Kidney (tissue), 14 donors: ENCODE results near the gene ACSM2A. TPM values are rescaled to one million over a fixed set of nuclear protein-coding genes. Genes with fewer than 3 reads are reported as not detected.

Experiments
- DNase-seq, 5 donors: peaks; one replicate each; pipeline ENCODE4 v3.0.0-alpha.2; 2013 to 2020
- FAIRE-seq: peaks from 2 replicates; lab custom pipeline; 2012; peaks lifted over from hg19 to GRCh38; lab: Jason Lieb, UNC
- H3K27ac ChIP-seq, 2 donors: one replicate each; pipeline ENCODE4 v1.7.0; 2013; ENCODE audit warnings: low read depth in 2 of 2, low read length in 2 of 2, inconsistent platforms in 1 of 2
- H3K27me3 ChIP-seq: one replicate; pipeline ENCODE4 v1.7.1; 2013; ENCODE audit warnings: low read length, inconsistent platforms; ENCODE audit not compliant: control insufficient read depth, insufficient read depth
- H3K36me3 ChIP-seq, 3 donors: one replicate each; pipeline versions ENCODE4 v1.7.0 to v1.7.1; 2013; ENCODE audit warnings: low read length in 3 of 3, control low read depth in 1 of 3, inconsistent platforms in 1 of 3; ENCODE audit not compliant: insufficient read depth in 3 of 3, control insufficient read depth in 2 of 3
- H3K4me1 ChIP-seq, 3 donors: one replicate each; pipeline versions ENCODE4 v1.7.0 to v1.7.1; 2013; ENCODE audit warnings: low read length in 3 of 3, inconsistent platforms in 1 of 3, low read depth in 1 of 3; ENCODE audit not compliant: control insufficient read depth in 2 of 3, insufficient read depth in 2 of 3
- H3K4me3 ChIP-seq, 3 donors: one replicate each; pipeline versions ENCODE4 v1.7.0 to v1.8.1; 2013; ENCODE audit warnings: low read length in 3 of 3, control low read depth in 1 of 3, inconsistent platforms in 1 of 3
- H3K9ac ChIP-seq, 3 donors: one replicate each; pipeline versions ENCODE4 v1.7.0 to v1.7.1; 2013; ENCODE audit warnings: low read length in 3 of 3, control low read depth in 1 of 3, inconsistent platforms in 1 of 3
- H3K9me3 ChIP-seq, 3 donors: one replicate each; pipeline versions ENCODE4 v1.7.0 to v1.7.1; 2013; ENCODE audit warnings: low read length in 3 of 3, control low read depth in 1 of 3, inconsistent platforms in 1 of 3; ENCODE audit not compliant: control insufficient read depth in 2 of 3, insufficient read depth in 1 of 3
- CTCF ChIP-seq: IDR thresholded peaks from 3 replicates; pipeline ENCODE4 v1.5.1; 2012; ENCODE audit warnings: mild to moderate bottlenecking, moderate library complexity, borderline replicate concordance; ENCODE audit not compliant: insufficient read depth; ENCODE audit errors: extremely low read depth
- intact Hi-C: fragments of 100-400 bp; cut with DNase I; formaldehyde crosslinking; loops from one replicate; pipeline ENCODE4 v1.11.1; 2022
- polyA plus RNA-seq: library from polyadenylated mRNA; stranded (reverse); fragments of 350-450 nt; fragmentation: Illumina TruSeq; extraction: RNeasy Lipid Tissue Mini Kit (QIAGEN cat#74804); gene quantifications from one replicate; pipeline ENCODE4 v1.2.3, GENCODE V29; 2014; ENCODE audit warnings: low read depth, low replicate concordance; ENCODE audit not compliant: insufficient read depth
- total RNA-seq: library from RNA; stranded (reverse); fragmentation: NEBNext Ultra II Directional; extraction: Animal tissue kit (Norgen Biotek cat#: 25700); gene quantifications from one replicate; pipeline ENCODE4 v1.2.1, GENCODE V29; 2021
- donor health status: control.
- donor health status: control.
- donor health status: control.
- donor health status: control.
- donor health status: control.
- donor health status: DM: yes; HTN: yes; CAD: no.
- donor health status: Normal renal cell carcinoma (clear cell type).

Gene ACSM2A
- total and polyA plus RNA-seq, 2 donors from 2014 or later: 59.3 to 269 TPM

- H3K4me1 ChIP-seq: peaks cover 0 to 6% (median 0%) of the 10 kb centered on the region in 3 donors
- H3K9me3 ChIP-seq: no peaks in the 10 kb centered on the region
- no peaks in the 10 kb centered on the region for H3K36me3 ChIP-seq
- H3K4me3 ChIP-seq: peak within 1 kb of the TSS in 2 of 3 donors; percentile 25 to 49
- H3K27ac ChIP-seq: peak within 1 kb of the TSS; percentile 55 to 74
- peak within 1 kb of the TSS in 1 of 3 donors; percentile 34 for H3K9ac ChIP-seq
- no peaks in the 10 kb centered on the region for H3K27me3 ChIP-seq
- TF ChIP-seq CTCF: no peak
- FAIRE-seq: no peak
- DNase-seq: peak in 3 of 5 donors; percentile 18 to 82 (median 52)
- intact Hi-C loops: no loop called here
Measured at GRCh38 chr16:20409398-20410120, 41.8 kb upstream of the ACSM2A start, which contains the start of gene ACSM5. ACSM5 (plus strand) TSS chr16:20409534; CDS start chr16:20411485, 1,951 bp downstream.

- intact Hi-C loops: no loop called here
- Histone ChIP-seq H3K4me1 (peaks cover 0 to 6% (median 0%) of the 10 kb centered on the region in 3 donors), H3K36me3 (no peaks in the 10 kb centered on the region), H3K27ac (peak overlapping the region; percentile 55 to 63), H3K9ac (peak overlapping the region in 1 of 3 donors; percentile 34), H3K4me3 (peak overlapping the region in 2 of 3 donors; percentile 25 to 49), H3K9me3 (no peaks in the 10 kb centered on the region), H3K27me3 (no peaks in the 10 kb centered on the region)
- DNase-seq (no peak), FAIRE-seq (no peak)
- TF ChIP-seq CTCF: no peak
Measured at GRCh38 chr16:20410121-20410723, 41.1 kb upstream of the ACSM2A start.

GRCh38 chr16:20411055-20411454 lies 40.3 kb upstream of the ACSM2A start:
- FAIRE-seq (no peak), DNase-seq (no peak)
- H3K27ac ChIP-seq: no peak overlapping the region
- no peak overlapping the region for H3K9ac ChIP-seq
- H3K27me3 ChIP-seq: no peaks in the 10 kb centered on the region
- TF ChIP-seq CTCF: no peak
- H3K9me3 ChIP-seq: no peaks in the 10 kb centered on the region
- H3K36me3 ChIP-seq: no peaks in the 10 kb centered on the region
- H3K4me1 ChIP-seq: peaks cover 0 to 6% (median 0%) of the 10 kb centered on the region in 3 donors
- H3K4me3 ChIP-seq: no peak overlapping the region
- intact Hi-C loops: no loop called here
